Upper lobe of right lung (tissue), 1 donor: ENCODE data around the gene HRH1. TPM values are rescaled to one million over a fixed set of nuclear protein-coding genes. Genes with fewer than 3 reads are reported as not detected.

Source experiments
- ATAC-seq: fragments of 200-7000 bp; cut with Tn5 transposase; one replicate; pipeline ENCODE4 v1.9.1; 2020; ENCODE audit warnings: mild to moderate bottlenecking, moderate library complexity
- DNase-seq: peaks from one replicate; pipeline ENCODE4 v3.0.0-alpha.2; 2020
- H3K27ac ChIP-seq: fragments of 200-600 bp; one replicate; pipeline ENCODE4 v1.8.0; 2022
- H3K27me3 ChIP-seq: fragments of 200-600 bp; one replicate; pipeline ENCODE4 v1.8.0; 2022; ENCODE audit warnings: mild to moderate bottlenecking
- H3K36me3 ChIP-seq: fragments of 200-600 bp; one replicate; pipeline ENCODE4 v1.8.0; 2022
- H3K4me1 ChIP-seq: fragments of 200-600 bp; one replicate; pipeline ENCODE4 v1.8.0; 2022
- H3K4me3 ChIP-seq: fragments of 200-600 bp; one replicate; pipeline ENCODE4 v1.8.0; 2022; ENCODE audit warnings: mild to moderate bottlenecking
- H3K9me3 ChIP-seq: fragments of 200-600 bp; one replicate; pipeline ENCODE4 v1.8.0; 2022
- CTCF ChIP-seq: fragments of 200-600 bp; IDR thresholded peaks from one replicate; pipeline ENCODE4 v1.8.0; 2022; ENCODE audit warnings: antibody characterized with exemption
- intact Hi-C: fragments of 100-400 bp; cut with DNase I; formaldehyde crosslinking; loops from one replicate; pipeline ENCODE4 v1.11.0; 2022
- total RNA-seq: library from RNA; stranded (reverse); fragmentation: NEBNext Ultra II Directional; extraction: Animal tissue kit (Norgen Biotek cat#: 25700); gene quantifications from one replicate; pipeline ENCODE4 v1.2.1, GENCODE V29; 2021
- donor health status: DM: no; HTN: yes; CAD: no; lungs with severe emphysema.

Gene HRH1
- total RNA-seq, 1 donor from 2014 or later: 12.0 TPM

- no peaks in the 10 kb centered on the region for H3K27me3 ChIP-seq
- H3K4me1 ChIP-seq: peaks cover 12% of the 10 kb centered on the region
- H3K9me3 ChIP-seq: no peaks in the 10 kb centered on the region
- no peak for TF ChIP-seq CTCF
- H3K27ac ChIP-seq: no peak overlapping the region
- ATAC-seq (no peak), DNase-seq (no peak)
- H3K4me3 ChIP-seq: no peak overlapping the region
- H3K36me3 ChIP-seq: peaks cover 37% of the 10 kb centered on the region
- intact Hi-C loops: no loop called here
Observed at GRCh38 chr3:11302444-11302843, 148.2 kb downstream of the HRH1 start.

- intact Hi-C loops: no loop called here
- Histone ChIP-seq H3K27ac (no peak overlapping the region), H3K36me3 (peaks cover 44% of the 10 kb centered on the region), H3K9me3 (no peaks in the 10 kb centered on the region), H3K4me3 (no peak overlapping the region), H3K4me1 (peaks cover 12% of the 10 kb centered on the region), H3K27me3 (no peaks in the 10 kb centered on the region)
- TF ChIP-seq CTCF: no peak
- peak; percentile 63 for ATAC-seq
- DNase-seq: no peak
Observed at GRCh38 chr3:11304175-11304574, 149.9 kb downstream of the HRH1 start.

DNA sequence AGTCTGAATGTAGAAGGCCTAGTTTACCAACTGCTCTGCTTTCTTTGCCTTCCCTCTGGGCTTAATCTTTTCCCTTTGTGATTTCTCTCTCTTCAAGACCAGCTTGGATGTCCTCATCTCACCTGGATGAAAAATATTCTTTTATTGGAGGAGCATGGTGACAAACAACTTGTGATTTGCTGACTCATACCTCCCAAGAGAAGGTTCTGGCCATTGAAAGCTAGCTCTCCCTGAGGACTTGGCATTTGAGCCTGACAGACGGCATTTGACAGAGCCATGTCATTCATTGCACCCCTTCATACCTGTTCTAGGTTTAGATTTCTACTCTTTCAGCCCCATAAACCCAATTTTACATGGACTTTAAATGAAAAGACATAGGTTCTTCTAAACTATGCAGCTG lies 151.2 kb downstream of the HRH1 start:
- DNase-seq (no peak), ATAC-seq (no peak)
- H3K9me3 ChIP-seq: no peaks in the 10 kb centered on the region
- peak overlapping the region; percentile 45 for H3K27ac ChIP-seq
- no peak overlapping the region for H3K4me3 ChIP-seq
- peaks cover 47% of the 10 kb centered on the region for H3K36me3 ChIP-seq
- no peaks in the 10 kb centered on the region for H3K27me3 ChIP-seq
- intact Hi-C loops: no loop called here
- no peak for TF ChIP-seq CTCF
- H3K4me1 ChIP-seq: peaks cover 12% of the 10 kb centered on the region

DNA sequence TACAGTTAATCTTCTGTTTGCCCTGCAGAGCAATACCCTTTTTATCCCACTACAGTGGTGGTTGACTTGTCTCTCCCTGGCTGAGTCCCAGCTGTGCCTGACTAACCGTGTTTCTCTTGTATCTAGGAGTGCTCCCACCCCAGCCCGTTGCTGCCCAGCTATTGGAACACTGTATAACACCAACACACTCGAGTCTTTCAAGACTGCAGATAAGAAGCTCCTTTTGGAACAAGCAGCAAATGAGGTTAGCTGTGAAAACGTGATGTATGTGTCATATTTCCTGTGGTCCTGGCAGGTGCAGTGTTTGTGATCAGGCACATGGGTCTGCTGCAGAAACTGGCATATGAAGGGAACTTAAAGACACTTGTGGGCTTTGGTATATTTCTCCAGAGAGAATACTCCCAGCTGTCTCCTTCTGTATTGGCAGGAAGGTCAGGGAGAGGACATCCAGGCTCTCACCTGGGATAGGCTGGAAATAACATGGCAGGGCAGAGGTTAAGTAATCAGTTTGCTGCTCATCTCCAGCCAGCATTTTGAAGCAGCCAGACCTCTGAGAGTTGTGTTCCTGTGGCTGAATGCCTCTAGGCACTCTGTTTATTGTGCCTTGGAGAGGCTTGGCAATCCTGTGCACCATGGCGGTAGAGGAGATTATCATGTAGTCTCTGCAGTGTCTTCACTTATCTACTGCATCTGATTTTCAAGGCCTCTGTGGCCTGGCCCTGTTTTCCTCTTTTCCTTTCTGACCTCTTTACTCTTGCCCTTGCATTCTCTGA lies 152.7 kb downstream of the HRH1 start:
- no peak for TF ChIP-seq CTCF
- Histone ChIP-seq H3K27ac (peak overlapping the region; percentile 1), H3K36me3 (peaks cover 62% of the 10 kb centered on the region), H3K27me3 (no peaks in the 10 kb centered on the region), H3K4me3 (no peak overlapping the region), H3K4me1 (peaks cover 9% of the 10 kb centered on the region), H3K9me3 (no peaks in the 10 kb centered on the region)
- DNase-seq (no peak), ATAC-seq (peak; percentile 23)
- intact Hi-C loops: no loop called here

DNA sequence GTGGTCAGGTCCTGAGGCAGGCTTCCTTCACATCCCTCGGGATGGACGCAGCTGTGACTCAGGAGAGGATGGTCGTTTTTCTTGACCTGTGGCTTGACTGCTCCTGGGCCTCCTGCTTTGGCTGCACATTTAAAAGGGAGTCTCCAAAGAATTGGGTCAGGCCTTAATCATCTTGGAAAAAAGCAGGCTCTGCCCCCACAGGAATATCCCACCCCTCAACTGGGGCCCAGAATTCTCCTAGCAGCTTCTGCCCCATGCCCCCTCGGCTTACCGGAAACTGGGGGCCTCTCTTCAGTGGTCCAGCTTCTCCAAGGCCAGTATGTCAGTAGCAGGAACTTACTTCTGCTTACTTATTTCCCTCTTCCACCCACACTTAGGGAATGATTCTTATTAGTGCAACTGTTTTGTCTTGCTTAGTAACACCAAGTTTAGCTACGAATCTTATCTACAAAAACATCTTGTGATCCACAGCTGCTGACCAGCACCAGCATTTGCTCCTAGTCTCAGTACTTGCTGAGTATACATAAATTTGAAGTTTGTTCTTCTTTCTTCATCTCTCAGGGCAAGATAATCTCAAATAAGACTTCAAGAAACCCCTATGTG lies 153.6 kb downstream of the HRH1 start:
- intact Hi-C loops: no loop called here
- H3K9me3 ChIP-seq: no peaks in the 10 kb centered on the region
- no peak for TF ChIP-seq CTCF
- peaks cover 9% of the 10 kb centered on the region for H3K4me1 ChIP-seq
- H3K4me3 ChIP-seq: no peak overlapping the region
- peaks cover 65% of the 10 kb centered on the region for H3K36me3 ChIP-seq
- DNase-seq (no peak), ATAC-seq (peak; percentile 80)
- H3K27me3 ChIP-seq: no peaks in the 10 kb centered on the region
- H3K27ac ChIP-seq: peak overlapping the region; percentile 64
